ENCODE measurements around the gene NBPF6. TPM values are rescaled to one million over a fixed set of nuclear protein-coding genes. Genes with fewer than 3 reads are reported as not detected.
"Not testable (repeated sequence)": the region's sequence is repeated elsewhere in the genome, so short reads cannot be mapped to it uniquely, and the experiment has no call there.

The NBPF6 gene
- total RNA-seq, 4 donors from 2014 or later: not detected

DNA sequence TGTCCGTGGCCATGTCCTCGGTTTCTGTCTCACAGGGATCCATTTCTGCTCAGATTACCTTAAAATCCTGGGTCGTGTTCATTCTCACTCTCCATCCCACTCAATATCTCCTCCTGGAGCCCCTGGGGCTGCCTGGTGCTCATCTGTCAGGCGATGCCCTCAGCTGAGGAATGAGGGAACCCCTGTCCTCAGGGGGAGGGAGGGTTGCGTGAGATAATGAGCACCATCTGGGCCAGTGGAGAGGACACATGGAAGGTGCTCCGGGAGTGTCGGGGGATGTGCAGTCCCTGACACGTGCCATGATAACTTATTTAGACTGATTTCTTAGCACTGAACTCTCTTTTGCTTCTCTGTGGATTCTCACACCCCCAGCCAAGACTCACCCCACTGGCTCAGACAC lies 16.0 kb downstream of the NBPF6 start:
- H3K9me3 ChIP-seq; H3K27me3 ChIP-seq; intact Hi-C loops (cut with DNase I; ENCODE audit: low total_unique reads): not testable (repeated sequence)

DNA sequence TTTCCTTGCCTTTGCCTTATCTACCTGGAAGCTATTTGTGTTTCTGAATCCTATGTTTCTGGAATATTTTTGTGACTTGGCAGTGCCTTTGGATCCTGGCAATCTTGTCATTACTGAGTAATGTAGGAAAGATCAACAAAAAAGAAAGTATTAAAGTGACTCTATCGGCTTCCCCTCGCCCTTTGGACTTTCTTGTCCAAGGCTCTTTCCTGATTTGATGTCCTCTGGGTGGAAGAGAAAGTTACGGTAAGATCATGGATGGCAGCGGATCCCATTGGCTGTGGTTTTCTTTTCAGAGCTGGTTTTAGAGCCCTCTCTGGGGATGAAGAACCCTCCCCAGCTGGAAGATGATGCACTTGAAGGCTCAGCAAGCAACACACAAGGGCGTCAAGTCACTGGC lies 17.0 kb downstream of the NBPF6 start:
- H3K27ac ChIP-seq; H3K27me3 ChIP-seq; H3K36me3 ChIP-seq; DNase-seq; H3K4me3 ChIP-seq; H3K9me3 ChIP-seq; intact Hi-C loops (cut with DNase I; ENCODE audit: low total_unique reads); H3K4me1 ChIP-seq: not testable (repeated sequence)

More for the DNA sequence above, 16.0 kb downstream of the NBPF6 start:
- not testable (repeated sequence) for H3K36me3 ChIP-seq, H3K4me3 ChIP-seq, H3K4me1 ChIP-seq, H3K27ac ChIP-seq, DNase-seq

- H3K27ac ChIP-seq; H3K36me3 ChIP-seq; H3K27me3 ChIP-seq; H3K4me1 ChIP-seq; intact Hi-C loops (cut with DNase I; ENCODE audit: low total_unique reads); DNase-seq; H3K4me3 ChIP-seq; H3K9me3 ChIP-seq: not testable (repeated sequence)
Observed at GRCh38 chr1:108470750-108471149, 20.6 kb downstream of the NBPF6 start.

- H3K9me3 ChIP-seq; H3K4me1 ChIP-seq; DNase-seq; H3K36me3 ChIP-seq; H3K4me3 ChIP-seq; H3K27ac ChIP-seq; intact Hi-C loops (cut with DNase I; ENCODE audit: low total_unique reads); H3K27me3 ChIP-seq: not testable (repeated sequence)
Observed at GRCh38 chr1:108474516-108474915, 24.4 kb downstream of the NBPF6 start.

DNA sequence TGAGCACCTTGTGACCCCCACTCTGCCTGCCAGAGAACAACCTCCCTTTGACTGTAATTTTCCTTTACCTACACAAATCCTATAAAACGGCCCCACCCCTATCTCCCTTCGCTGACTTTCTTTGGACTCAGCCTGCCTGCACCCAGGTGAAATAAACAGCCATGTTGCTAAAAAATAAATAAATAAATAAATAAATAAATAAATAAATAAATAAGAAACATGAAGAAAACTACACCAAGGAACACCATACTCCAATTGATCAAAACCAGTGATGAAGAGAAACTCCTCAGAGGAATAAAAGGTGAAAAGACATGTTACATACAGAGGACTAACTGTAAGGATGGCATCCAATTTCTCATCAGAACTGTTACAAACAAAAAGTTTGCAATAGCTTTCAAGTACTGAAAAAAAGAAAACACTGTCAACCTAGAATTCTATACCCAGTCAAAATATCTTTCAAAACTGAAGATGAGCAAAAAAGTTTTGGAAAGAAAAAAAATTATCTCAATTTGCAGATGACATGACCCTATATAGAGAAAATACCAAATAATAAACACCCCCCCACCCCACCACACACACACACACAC lies 28.4 kb downstream of the NBPF6 start:
- DNase-seq: no peak
- H3K27ac ChIP-seq: no peak overlapping the region

DNA sequence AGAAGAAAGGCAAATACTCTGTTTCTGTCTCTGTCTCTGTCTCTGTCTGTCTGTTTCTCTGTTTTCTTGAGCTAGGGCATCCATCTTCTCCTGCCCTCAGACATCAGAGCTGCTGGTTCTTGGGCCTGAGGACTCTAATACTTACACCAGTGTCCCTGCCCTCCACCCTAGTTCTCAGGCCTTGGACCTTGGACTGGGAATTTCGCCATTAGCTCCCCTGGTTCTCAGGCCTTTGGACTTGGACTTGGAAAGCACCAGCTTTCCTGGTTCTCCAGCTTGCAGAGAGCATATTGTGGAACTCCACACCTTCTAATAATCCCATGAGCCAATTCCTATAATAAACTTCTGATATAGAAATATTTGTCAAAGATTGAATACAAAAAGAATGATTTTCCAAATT lies 32.6 kb downstream of the NBPF6 start:
- no peak overlapping the region for H3K4me3 ChIP-seq
- H3K36me3 ChIP-seq: no peaks in the 10 kb centered on the region
- H3K27me3 ChIP-seq: no peaks in the 10 kb centered on the region
- H3K9me3 ChIP-seq: peaks cover 0 to 3% of the 10 kb centered on the region in 2 donors
- no peaks in the 10 kb centered on the region for H3K4me1 ChIP-seq
- TF ChIP-seq, protein P1, sequence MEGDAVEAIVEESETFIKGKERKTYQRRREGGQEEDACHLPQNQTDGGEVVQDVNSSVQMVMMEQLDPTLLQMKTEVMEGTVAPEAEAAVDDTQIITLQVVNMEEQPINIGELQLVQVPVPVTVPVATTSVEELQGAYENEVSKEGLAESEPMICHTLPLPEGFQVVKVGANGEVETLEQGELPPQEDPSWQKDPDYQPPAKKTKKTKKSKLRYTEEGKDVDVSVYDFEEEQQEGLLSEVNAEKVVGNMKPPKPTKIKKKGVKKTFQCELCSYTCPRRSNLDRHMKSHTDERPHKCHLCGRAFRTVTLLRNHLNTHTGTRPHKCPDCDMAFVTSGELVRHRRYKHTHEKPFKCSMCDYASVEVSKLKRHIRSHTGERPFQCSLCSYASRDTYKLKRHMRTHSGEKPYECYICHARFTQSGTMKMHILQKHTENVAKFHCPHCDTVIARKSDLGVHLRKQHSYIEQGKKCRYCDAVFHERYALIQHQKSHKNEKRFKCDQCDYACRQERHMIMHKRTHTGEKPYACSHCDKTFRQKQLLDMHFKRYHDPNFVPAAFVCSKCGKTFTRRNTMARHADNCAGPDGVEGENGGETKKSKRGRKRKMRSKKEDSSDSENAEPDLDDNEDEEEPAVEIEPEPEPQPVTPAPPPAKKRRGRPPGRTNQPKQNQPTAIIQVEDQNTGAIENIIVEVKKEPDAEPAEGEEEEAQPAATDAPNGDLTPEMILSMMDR (IDR thresholded peaks at IDR 0.05): no peak
- no peak for TF ChIP-seq POLR2A (IDR thresholded peaks at IDR 0.05)
- intact Hi-C loops (cut with DNase I; ENCODE audit: low total_unique reads): no loop called here
- H3K27ac ChIP-seq: no peak overlapping the region
- no peak for DNase-seq

More for the DNA sequence above, 28.4 kb downstream of the NBPF6 start:
- H3K4me3 ChIP-seq: no peak overlapping the region
- no peaks in the 10 kb centered on the region for H3K4me1 ChIP-seq
- H3K27me3 ChIP-seq: no peaks in the 10 kb centered on the region
- H3K9me3 ChIP-seq: peaks cover 0 to 3% of the 10 kb centered on the region in 2 donors
- no peak for TF ChIP-seq POLR2A (IDR thresholded peaks at IDR 0.05)
- TF ChIP-seq, protein P1 (IDR thresholded peaks at IDR 0.05): no peak
- intact Hi-C loops (cut with DNase I; ENCODE audit: low total_unique reads): no loop called here
- no peaks in the 10 kb centered on the region for H3K36me3 ChIP-seq

DNA sequence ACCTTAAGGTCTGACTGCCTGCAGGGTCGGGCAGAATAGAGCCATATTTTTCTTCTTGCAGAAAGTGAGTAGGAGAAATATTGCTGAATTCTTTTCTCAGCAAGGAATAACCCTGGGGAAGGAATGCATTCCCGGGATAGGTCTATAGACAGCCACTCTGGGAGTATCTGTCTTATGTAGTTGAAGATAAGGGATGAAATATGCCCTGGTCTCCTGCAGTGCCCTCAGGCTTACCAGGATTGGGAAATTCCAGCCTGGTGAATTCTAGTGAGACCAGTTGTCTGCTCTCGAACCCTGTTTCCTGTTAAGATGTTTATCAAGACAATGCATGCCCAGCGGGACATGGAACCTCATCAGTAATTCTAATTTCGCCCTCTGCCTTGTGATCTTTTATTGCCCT lies 35.8 kb downstream of the NBPF6 start:
- intact Hi-C loops (cut with DNase I; ENCODE audit: low total_unique reads); H3K4me1 ChIP-seq; DNase-seq; H3K27me3 ChIP-seq; H3K9me3 ChIP-seq; H3K4me3 ChIP-seq; H3K27ac ChIP-seq; H3K36me3 ChIP-seq: not testable (repeated sequence)

DNA sequence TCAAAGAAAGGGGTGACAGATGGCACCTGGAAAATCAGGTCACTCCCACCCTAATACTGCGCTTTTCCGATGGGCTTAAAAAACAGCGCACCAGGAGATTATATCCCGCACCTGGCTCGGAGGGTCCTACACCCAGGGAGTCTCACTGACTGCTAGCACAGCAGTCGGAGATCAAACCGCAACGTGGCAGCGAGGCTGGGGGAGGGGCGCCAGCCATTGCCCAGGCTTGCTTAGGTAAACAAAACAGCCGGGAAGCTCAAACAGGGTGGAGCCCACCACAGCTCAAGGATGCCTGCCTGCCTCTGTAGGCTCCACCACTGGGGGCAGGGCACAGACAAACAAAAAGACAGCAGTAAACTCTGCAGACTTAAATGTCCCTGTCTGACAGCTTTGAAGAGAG lies 36.6 kb downstream of the NBPF6 start:
- H3K4me3 ChIP-seq; H3K4me1 ChIP-seq; intact Hi-C loops (cut with DNase I; ENCODE audit: low total_unique reads); H3K27me3 ChIP-seq; H3K9me3 ChIP-seq; DNase-seq; H3K27ac ChIP-seq; H3K36me3 ChIP-seq: not testable (repeated sequence)

DNA sequence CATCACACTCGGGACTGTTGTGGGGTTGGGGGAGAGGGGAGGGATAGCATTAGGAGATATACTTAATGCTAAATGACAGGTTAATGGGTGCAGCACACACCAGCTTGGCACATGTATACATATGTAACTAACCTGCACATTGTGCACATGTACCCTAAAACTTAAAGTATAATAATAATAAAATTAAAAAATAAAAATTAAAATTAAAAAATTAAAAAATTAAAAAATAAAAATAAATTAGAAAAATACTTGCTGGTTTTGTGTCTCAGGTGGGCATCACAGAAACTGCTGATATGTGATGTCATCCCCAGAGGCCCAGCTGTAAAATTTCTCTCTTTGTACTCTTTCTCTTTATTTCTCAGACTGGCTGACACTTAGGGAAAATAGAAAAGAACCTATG lies 44.9 kb downstream of the NBPF6 start:
- H3K27ac ChIP-seq; intact Hi-C loops (cut with DNase I; ENCODE audit: low total_unique reads); H3K4me1 ChIP-seq; H3K4me3 ChIP-seq; H3K9me3 ChIP-seq; H3K27me3 ChIP-seq; H3K36me3 ChIP-seq; DNase-seq: not testable (repeated sequence)

DNA sequence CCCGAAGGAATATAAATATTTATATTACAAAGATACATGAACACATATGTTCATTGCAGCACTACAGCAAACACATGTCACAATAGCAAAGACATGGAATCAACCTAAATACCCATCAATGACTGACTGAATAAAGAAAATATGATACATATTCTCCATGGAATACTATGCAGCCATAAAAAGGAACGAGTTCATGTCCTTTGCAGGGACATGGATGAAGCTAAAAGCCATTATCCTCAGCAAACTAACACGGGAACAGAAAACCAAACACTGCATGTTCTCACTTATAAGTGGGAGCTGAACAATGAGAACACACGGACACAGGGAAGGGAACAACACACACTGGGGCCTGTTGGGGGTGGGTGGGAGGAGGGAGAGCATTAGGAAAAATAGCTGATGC lies 46.7 kb downstream of the NBPF6 start:
- H3K27me3 ChIP-seq; H3K36me3 ChIP-seq; H3K4me3 ChIP-seq; intact Hi-C loops (cut with DNase I; ENCODE audit: low total_unique reads); H3K9me3 ChIP-seq; H3K4me1 ChIP-seq; DNase-seq; H3K27ac ChIP-seq: not testable (repeated sequence)

Data from uterus (tissue), 4 donors.